HG03280 (cell line): Measurements from ENCODE around the gene EPG5.
"Not testable (repeated sequence)": the region's sequence is repeated elsewhere in the genome, so short reads cannot be mapped to it uniquely, and the experiment has no call there.

Source experiments
- ATAC-seq: cut with Tn5 transposase; IDR thresholded peaks from one replicate; pipeline ENCODE4 v1.9.1; 2021; ENCODE audit warnings: mild to moderate bottlenecking, moderate library complexity; ENCODE audit not compliant: unreplicated experiment

EPG5 gene

DNA sequence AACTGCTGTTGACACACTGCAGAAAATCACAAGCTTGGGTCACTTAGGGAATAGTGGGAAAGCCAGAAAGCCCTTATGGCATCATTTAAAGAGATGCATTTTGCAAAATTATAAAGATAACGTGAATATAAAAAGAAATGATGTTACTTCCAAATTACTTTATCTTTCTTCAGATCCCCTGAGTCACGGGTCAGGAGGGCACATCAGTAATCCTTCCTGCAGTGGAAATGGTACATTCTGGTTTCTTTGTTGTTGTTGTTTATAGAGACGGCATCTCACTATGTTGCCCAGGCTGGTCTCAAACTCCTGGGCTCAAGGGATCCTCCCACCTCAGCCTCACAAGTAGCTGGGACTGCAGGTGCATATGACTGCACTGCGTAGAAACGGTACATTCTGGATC lies 9.8 kb upstream of the EPG5 start:
- ATAC-seq: no peak

DNA sequence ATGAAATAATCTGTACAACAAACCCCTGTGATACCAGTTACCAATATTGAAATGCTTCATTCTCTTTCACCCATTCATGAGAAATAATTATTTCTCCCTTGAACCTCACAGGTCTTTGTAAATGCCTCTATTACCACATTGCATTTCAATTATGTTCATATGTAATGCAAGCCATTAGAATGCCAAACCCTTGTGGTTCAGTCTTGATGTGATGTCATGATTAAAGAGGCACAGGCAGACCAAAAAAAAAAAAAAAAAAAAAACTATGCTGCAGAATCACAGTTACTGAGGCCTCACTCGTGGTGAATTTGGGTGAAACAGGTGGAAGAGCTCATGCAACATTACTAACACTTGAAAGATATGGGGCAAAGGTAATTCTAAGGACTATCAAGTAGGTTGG lies 9.4 kb upstream of the EPG5 start:
- ATAC-seq: no peak

- no peak for ATAC-seq
These were observed 7.0 kb upstream of the EPG5 start for GRCh38 chr18:45974088-45974536.

GRCh38 chr18:45964913-45965312 lies 2.2 kb downstream of the EPG5 start:
- not testable (repeated sequence) for ATAC-seq

DNA sequence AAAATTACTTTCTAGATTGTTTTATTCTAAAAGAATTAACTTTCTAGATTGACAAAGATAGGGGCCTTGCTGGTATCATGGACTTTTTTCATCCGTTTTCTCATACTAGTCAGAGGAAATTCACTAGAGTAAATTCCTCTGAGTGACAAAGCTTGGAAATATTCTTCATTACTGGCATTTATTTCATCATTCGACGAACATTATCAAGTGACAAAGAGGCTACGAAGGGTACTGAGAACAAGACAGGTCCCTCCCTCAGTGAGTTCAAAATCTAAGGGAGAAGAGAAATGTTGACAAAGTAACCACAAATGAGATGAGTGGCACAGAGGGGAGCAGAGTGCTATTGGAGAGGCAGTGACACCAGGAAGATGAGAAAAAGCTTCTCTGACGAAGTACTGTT lies 4.3 kb downstream of the EPG5 start:
- ATAC-seq: no peak

- ATAC-seq: no peak
These were observed 4.7 kb downstream of the EPG5 start for GRCh38 chr18:45962461-45962860.

GRCh38 chr18:45959484-45959883 lies 7.6 kb downstream of the EPG5 start:
- ATAC-seq: not testable (repeated sequence)

GRCh38 chr18:45958730-45959129 lies 8.4 kb downstream of the EPG5 start:
- ATAC-seq: no peak

DNA sequence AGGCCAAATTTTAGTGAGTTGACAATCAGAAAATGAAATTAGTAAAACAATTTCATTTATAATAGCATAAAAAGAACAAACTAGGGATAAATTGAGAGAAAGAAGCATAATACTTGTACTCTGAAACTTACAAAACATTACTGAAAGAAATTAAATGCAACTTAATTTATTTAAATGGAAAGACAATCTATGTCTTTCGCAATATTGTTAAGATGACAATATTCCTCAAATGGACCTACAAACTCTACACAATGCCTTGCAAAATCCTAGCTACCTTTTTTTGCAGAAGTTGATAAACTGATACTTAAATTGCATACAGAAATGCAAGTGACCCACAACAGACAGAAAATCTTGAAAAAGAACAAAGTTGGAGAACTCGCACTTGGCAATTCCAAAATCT lies 9.1 kb downstream of the EPG5 start:
- ATAC-seq: no peak

- ATAC-seq: no peak
These were observed 10.0 kb downstream of the EPG5 start for GRCh38 chr18:45957100-45957499.

DNA sequence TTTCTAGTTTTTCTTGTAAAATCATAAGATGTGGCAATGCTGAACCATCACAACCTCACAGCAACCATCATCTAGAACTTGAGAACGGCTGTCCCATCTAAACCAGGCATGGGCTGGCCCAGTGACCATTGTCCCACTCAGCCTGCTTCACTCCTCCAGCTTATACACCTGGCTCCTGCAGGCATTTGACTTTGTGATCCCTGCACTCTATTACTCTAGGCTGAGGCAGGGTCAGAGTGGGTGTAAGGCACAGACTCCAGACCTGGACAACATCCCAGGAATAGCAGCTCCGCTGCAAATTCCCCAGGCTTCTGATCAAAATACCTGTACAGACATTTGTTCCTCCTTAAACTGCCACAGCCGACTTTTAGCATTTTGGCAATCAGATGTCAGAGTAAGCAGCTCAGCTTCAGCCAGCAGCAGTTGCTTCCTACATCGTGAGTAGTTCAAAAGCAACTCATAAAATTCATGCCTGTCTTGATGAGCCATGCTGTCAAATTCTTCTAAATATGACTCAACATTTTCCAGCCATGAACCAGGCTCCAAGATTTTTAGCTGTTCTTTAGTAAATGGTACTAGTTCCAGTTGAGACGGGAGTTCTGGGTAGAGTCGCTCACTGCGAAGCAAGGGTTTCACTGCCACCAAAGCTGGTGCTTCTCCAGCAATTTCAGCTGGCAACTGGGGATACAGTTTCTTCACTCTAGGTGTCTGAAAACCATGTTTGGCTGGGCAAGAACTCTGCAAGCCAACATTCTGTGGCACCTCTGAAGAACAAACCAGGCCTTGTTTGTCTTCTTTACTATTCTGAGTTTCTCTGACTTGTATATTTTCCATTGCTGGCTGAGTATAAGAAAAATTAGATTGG lies 12.8 kb downstream of the EPG5 start:
- ATAC-seq: no peak

- ATAC-seq: no peak
These were observed 16.0 kb downstream of the EPG5 start for GRCh38 chr18:45951016-45951714.

DNA sequence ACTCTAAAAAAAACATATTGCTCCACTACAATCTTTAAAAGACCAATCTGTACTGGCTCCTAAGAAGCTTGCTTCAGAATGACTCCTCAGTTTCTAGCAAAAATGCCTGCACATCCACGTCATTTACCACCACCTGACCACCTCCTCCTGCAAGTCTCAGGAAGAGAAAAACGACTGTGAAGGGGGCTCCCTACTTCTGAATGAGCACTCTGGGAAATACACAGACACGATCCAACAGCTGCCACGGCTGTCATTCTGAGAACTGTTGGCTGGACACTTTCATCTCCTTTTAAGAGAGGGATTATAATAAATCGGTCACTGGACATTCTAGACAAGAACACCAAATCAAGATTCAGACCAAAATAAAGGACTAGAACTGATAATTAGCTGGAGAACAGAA lies 21.5 kb downstream of the EPG5 start:
- ATAC-seq: no peak

DNA sequence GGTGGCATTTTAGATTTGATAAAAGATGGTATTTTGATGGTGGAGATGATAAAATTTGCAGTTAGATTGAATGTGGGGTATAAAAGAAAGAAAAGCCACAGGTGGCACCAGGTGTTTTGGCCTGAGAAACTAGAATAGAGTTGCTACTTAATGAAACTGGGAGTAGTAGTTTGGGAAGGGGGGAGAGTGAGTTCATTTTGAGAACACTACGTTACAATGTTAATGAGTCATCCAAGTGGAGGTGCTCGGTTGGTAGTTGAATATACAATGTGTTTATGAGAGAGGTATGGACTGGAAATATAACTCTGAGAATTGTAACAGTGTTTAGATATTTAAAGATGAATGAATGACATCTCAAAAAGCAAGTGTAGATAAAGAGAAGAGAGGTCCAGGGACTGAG lies 26.4 kb downstream of the EPG5 start:
- ATAC-seq: no peak

- ATAC-seq: no peak
These were observed 27.9 kb downstream of the EPG5 start for GRCh38 chr18:45939236-45939635.

GRCh38 chr18:45938488-45938935 lies 28.6 kb downstream of the EPG5 start:
- ATAC-seq: no peak

GRCh38 chr18:45935591-45936335 lies 31.4 kb downstream of the EPG5 start:
- ATAC-seq: no peak

DNA sequence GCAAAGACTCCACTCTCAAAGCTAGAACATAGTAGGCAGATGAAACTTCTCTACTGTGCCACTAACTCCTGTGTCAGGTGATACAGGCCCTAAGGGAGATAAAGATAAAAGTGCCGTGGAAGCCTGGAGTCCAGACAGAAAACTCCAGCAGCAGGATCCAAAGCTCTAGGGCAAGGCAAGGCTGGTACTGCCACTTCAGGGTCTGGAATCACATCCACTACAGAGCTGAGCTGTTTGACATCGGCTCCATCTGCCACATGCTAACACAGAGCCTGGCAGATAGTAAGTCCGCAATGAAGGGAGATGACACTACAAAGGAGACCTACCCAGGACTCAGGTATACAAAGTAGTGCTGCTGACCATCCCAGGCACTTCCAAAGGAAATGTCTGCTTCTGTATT lies 34.4 kb downstream of the EPG5 start:
- no peak for ATAC-seq

DNA sequence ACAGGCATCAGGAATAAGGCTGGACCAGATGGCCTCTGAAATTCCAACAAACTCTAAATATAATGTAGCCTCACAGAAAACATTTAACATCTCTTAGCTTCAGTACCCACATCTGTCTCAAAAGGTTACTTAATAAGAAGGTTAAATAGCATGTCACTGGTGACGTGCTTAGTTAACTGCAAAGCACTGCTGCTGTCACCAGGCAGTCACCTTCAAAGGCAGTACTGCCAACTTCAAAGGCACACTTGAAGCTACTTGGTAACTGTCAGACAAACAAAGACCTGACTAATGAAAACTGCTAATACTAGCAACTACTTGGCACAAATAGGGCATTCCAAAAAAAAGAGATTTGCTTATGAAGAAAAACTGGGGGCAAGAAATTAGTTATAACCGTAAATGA lies 36.2 kb downstream of the EPG5 start:
- no peak for ATAC-seq

GRCh38 chr18:45926691-45927090 lies 40.4 kb downstream of the EPG5 start:
- ATAC-seq: no peak

- ATAC-seq: no peak
These were observed 41.0 kb downstream of the EPG5 start for GRCh38 chr18:45926085-45926484.
